ENCODE measurements around the gene METTL26.

DNA sequence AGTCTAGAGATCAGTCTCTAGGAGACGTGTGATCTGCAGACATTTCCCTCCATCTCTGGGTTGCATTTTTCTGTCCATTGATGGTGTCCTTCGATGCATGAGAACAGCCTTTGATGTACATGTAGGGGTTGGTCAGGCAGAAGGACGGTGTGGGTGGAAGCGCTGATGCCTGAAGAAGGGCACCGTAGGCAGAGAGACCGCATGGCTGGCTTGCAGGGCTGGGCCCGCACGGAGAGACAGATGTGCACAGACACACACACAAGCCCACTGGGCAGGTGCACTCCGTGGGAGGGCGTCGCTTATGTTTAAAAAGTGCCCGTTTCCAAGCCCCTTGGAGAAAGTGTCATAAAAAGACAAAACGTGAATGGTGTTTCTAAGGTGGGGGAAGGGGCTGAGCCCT, 21.0 kb downstream of the METTL26 start:
- TF ChIP-seq, protein P1, sequence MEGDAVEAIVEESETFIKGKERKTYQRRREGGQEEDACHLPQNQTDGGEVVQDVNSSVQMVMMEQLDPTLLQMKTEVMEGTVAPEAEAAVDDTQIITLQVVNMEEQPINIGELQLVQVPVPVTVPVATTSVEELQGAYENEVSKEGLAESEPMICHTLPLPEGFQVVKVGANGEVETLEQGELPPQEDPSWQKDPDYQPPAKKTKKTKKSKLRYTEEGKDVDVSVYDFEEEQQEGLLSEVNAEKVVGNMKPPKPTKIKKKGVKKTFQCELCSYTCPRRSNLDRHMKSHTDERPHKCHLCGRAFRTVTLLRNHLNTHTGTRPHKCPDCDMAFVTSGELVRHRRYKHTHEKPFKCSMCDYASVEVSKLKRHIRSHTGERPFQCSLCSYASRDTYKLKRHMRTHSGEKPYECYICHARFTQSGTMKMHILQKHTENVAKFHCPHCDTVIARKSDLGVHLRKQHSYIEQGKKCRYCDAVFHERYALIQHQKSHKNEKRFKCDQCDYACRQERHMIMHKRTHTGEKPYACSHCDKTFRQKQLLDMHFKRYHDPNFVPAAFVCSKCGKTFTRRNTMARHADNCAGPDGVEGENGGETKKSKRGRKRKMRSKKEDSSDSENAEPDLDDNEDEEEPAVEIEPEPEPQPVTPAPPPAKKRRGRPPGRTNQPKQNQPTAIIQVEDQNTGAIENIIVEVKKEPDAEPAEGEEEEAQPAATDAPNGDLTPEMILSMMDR (conservative IDR thresholded peaks at IDR 0.05; ENCODE audit: low read depth, low read length): no peak
- no peak for TF ChIP-seq POLR2A (IDR thresholded peaks at IDR 0.05; ENCODE audit: low read depth, low read length)
- no peak for TF ChIP-seq SMC3 (IDR thresholded peaks at IDR 0.05; ENCODE audit: low read depth, low read length)
- no peak for TF ChIP-seq MXI1 (IDR thresholded peaks at IDR 0.05; ENCODE audit: borderline replicate concordance, low read depth, low read length)
- TF ChIP-seq RAD21 (IDR thresholded peaks at IDR 0.05; ENCODE audit: low read length): no peak
- TF ChIP-seq, protein P2, sequence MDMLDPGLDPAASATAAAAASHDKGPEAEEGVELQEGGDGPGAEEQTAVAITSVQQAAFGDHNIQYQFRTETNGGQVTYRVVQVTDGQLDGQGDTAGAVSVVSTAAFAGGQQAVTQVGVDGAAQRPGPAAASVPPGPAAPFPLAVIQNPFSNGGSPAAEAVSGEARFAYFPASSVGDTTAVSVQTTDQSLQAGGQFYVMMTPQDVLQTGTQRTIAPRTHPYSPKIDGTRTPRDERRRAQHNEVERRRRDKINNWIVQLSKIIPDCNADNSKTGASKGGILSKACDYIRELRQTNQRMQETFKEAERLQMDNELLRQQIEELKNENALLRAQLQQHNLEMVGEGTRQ (IDR thresholded peaks at IDR 0.05; ENCODE audit: low read depth, low read length): no peak
- TF ChIP-seq, protein P3, sequence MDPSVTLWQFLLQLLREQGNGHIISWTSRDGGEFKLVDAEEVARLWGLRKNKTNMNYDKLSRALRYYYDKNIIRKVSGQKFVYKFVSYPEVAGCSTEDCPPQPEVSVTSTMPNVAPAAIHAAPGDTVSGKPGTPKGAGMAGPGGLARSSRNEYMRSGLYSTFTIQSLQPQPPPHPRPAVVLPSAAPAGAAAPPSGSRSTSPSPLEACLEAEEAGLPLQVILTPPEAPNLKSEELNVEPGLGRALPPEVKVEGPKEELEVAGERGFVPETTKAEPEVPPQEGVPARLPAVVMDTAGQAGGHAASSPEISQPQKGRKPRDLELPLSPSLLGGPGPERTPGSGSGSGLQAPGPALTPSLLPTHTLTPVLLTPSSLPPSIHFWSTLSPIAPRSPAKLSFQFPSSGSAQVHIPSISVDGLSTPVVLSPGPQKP (IDR thresholded peaks at IDR 0.05; ENCODE audit: borderline replicate concordance, low read depth, low read length): no peak
- no peak for TF ChIP-seq CEBPB (IDR thresholded peaks at IDR 0.05; ENCODE audit: low read depth, low read length)
- TF ChIP-seq RFX5 (IDR thresholded peaks at IDR 0.05; ENCODE audit: low read depth, low read length): no peak

All from IMR-90 (cell line).